Measurements from ENCODE around the gene DMAC2L.
"Not testable (repeated sequence)": the region's sequence is repeated elsewhere in the genome, so short reads cannot be mapped to it uniquely, and the experiment has no call there.

The DMAC2L gene, protein sequence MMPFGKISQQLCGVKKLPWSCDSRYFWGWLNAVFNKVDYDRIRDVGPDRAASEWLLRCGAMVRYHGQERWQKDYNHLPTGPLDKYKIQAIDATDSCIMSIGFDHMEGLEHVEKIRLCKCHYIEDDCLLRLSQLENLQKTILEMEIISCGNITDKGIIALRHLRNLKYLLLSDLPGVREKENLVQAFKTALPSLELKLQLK

GRCh38 chr14:50311972-50312733, at the start of gene DMAC2L, which contains the start of gene L2HGDH:
Gene DMAC2L (plus strand): TSS chr14:50312324. CDS start chr14:50321488, 9,164 bp downstream.
Gene L2HGDH (minus strand): TSS chr14:50312229. CDS start chr14:50312150, 79 bp downstream.
- peak; percentile 75 for DNase-seq (ENCODE audit: low read depth)

GRCh38 chr14:50262865-50263264, 49.3 kb upstream of the DMAC2L start:
- DNase-seq (ENCODE audit: low read depth), result no peak

DNA sequence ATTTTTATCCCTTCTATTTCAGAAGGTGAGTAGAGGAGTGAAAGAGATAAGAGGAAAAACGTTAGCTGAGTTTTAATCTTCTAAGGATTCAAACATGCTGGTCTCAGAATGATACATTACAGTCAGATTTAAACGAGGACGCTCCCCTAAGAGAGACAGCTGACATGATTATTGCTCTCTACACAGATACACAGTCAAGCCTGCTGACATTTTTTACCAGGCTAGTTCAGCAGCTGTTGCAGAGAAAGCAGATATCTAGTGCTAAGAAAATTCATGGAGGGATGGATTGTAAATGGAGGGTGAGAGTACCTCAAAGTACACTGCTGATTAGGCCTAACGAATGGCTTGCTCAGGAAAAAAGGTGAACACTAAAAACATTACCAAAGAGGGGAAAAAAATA, 48.8 kb upstream of the DMAC2L start:
- no peak for DNase-seq (ENCODE audit: low read depth)

DNA sequence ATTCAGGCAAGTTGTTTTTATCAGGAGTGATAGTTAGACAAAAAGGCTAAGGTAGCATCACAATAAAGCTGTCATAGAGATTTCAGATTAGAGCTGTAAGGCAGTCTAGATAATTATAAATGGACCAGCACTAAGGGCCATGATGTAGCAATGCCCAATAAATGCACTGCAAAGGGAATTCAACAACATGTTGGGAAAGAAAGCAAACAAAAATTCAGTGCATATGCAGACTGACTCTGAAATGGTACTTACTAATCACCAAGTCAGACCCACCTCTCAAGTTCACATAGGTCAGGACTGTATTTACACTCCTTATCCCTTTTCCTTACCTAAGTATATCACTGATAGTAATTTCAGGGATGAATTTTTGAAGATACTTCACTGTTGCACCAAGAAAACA, 47.1 kb upstream of the DMAC2L start:
- DNase-seq (ENCODE audit: low read depth), result no peak

- DNase-seq (ENCODE audit: low read depth), result no peak
Measured at GRCh38 chr14:50270932-50271331, 41.2 kb upstream of the DMAC2L start.

DNA sequence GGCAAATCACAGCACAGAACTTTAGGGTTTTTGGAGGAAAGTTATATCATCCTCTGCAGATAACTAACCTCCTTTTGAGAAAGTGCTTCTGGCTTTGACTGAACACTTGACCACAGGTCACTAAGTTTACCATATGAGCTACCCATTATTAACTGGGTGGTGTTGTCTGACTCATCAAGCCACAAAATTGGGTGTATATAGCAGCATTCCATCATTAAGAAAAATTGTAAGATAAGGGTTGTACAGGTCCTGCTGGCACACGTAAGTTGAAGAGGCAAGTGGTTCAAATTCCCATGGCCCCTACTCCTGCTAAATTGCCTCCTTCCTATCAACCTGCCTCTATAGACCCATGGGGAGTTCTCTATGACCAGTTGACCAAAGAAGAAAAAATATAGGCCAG, 39.6 kb upstream of the DMAC2L start:
- DNase-seq (ENCODE audit: low read depth), result no peak

DNA sequence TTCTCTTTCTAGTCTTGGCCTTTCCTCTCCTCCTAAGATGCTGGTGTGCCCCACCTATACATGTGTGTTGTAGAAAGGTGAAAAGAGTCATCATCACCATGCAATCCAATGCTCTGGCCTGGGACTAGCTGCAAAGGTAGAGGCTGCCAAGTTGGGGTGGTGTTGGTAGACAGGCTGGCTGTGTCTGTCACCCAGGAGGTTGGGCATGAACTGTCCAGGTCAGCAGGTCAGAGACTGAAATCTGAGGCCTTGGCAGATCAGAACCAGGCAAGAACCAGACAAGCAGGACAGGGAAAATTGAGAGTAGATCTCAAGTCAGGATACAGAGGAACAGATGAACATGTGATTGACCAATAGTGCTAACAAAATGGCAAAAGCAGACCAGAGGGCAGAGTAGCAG, 26.3 kb upstream of the DMAC2L start:
- DNase-seq (ENCODE audit: low read depth), result no peak

DNA sequence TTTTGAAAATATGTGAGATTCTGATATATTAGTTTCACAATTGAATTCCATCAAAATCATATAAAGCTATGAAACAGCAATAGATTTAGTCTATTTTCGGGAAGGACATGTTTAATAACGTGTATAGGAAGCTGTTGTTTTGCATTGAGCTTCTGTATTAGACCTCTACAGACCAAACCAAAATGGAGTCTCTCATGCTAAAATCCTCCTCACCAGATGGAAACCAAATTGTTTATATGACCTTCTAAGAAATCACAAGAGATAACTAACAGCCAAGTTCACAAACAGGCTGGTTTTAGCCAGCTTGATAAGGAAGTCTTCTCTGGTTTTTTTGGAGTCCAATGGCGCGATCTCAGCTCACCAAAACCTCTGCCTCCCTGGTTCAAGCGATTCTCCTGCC, 24.0 kb upstream of the DMAC2L start:
- DNase-seq (ENCODE audit: low read depth), result no peak

- no peak for DNase-seq (ENCODE audit: low read depth)
Measured at GRCh38 chr14:50290306-50290705, 21.8 kb upstream of the DMAC2L start.

GRCh38 chr14:50299585-50299984, 12.5 kb upstream of the DMAC2L start:
- no peak for DNase-seq (ENCODE audit: low read depth)

GRCh38 chr14:50301914-50302313, 10.2 kb upstream of the DMAC2L start:
- DNase-seq (ENCODE audit: low read depth), result no peak

DNA sequence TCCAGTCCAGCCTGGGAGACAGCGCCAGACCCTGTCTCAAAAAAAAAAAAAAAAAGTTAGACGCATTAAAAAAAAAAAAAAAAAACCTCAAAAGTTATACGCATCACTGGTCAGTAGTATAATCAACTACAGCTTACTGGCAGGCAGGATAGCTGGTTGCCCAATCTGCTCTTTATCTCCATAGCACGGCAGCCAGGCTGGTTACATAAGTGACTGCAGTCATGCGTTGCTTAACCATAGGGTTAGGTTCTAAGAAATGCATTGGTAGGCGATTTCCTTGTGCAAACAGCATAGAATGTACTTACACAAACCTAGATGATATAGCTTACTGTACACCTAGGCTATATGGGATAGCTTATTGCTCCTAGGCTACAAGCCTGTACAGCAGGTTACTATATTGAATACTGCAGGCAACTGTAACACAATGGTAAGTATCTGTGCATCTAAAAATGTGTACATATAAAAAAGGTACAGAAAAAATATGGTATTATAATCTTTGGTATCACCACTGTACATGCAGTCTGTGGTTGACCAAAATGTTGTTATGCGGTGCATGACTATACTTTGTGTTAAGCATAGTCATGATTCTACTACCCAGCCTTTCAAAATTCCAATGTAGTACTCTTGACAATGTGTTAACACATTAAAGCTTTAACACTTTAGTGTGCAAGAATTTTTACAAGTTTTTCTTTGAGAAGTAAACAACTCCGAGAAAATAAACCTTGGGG, 8.2 kb upstream of the DMAC2L start:
- no peak for DNase-seq (ENCODE audit: low read depth)

- DNase-seq (ENCODE audit: low read depth), result no peak
Measured at GRCh38 chr14:50308363-50308915, 3.7 kb upstream of the DMAC2L start.

- no peak for DNase-seq (ENCODE audit: low read depth)
Measured at GRCh38 chr14:50310445-50310844, 1.7 kb upstream of the DMAC2L start.

- no peak for DNase-seq (ENCODE audit: low read depth)
Measured at GRCh38 chr14:50311337-50311971, 670 bp upstream of the DMAC2L start.

DNA sequence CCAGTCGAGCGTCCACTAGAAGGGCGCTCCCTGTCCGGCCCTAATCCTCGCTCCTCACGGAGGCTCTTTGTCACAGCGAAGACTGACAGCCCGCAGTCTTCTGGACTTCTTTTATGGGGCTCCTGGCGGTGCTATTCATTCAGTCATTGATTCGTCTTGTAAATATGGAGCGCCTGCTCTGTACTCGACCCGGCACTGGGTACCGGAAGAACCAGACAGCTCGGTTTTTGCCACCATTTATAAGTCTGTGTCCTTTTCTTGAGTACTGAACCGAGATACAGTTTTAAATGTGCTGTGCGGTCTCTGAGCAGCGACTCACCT, 570 bp downstream of the DMAC2L start:
- DNase-seq (ENCODE audit: low read depth), result no peak

DNA sequence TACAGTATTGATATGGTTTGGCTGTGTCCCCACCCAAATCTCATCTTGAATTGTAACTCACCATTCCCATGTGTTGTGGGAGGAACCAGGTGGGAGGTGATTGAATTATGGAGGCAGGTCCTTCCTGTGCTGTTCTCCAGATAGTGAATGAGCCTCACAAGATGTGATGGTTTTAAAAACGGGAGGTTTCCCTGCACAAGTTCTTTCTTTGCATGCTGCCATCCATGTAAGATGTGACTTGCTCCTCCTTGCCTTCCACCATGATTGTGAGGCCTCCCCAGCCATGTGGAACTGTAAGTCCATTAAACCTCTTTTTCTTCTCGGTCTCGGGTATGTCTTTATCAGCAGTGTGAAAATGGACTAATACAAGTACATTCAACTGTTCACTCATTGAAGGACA, 2.0 kb downstream of the DMAC2L start:
- DNase-seq (ENCODE audit: low read depth), result not testable (repeated sequence)

- no peak for DNase-seq (ENCODE audit: low read depth)
Measured at GRCh38 chr14:50318031-50318626, 6.0 kb downstream of the DMAC2L start.

DNA sequence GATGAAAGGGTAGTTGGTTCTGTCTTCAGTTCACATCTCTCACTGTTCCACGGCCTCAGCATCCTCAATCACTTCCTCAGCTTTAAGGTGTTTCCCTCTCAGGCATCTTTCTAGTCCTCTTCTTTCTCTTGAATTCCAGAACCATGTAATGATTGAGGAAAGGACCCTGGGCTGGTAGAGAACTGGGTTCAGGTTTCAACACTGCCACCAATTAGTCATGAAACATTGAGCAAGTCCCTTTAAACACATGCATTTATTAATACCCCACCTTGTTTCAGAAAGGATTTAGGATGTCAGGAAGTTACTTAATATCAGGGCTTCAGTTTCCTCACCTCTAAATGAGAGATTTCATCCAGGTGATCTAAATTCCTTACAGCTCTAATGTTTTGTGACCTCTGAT, 7.2 kb downstream of the DMAC2L start:
- no peak for DNase-seq (ENCODE audit: low read depth)

DNA sequence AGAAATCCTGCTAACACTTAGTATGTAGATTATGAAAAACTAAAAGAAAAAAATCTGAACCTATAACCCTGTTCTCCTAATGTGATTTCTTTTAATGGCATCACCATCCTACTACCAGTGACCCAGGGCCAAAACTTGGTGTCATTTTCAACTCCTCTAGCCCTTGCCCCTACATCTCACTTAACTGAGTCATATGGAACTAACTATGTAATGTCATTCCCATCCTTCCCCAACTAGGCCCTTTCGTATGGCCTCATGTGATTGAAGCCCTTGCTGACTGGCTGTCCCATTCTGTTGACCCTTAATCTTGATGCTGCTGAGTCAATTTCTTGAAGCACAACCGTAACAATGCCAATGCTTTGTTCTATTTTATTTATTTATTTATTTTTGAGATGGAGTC, 7.6 kb downstream of the DMAC2L start:
- no peak for DNase-seq (ENCODE audit: low read depth)

DNA sequence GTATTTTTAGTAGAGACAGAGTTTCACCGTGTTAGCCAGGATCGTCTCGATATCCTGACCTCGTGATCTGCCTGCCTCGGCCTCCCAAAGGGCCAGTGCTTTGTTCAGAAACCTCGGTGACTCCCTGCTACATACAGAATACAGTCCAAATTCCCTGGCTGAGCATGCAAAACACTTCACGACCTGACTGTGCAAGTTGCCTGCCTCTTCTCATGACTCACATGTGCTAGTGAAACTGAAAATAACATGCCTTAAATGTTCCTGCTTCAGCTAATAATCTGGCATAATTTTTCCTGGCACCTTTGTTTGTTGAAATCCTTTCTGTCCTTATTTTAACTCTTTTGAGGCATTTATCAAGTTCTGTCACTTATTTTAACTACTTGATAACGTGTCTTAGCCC, 8.2 kb downstream of the DMAC2L start:
- no peak for DNase-seq (ENCODE audit: low read depth)

Data from stimulated activated CD8-positive, alpha-beta memory T cell treated with anti-CD3 and anti-CD28 coated beads, Interleukin-7, amount 100 ng/mL, for 24 hours (primary cell).